ENCODE data around the gene TRMO.
"Not testable (repeated sequence)": the region's sequence is repeated elsewhere in the genome, so short reads cannot be mapped to it uniquely, and the experiment has no call there.

The TRMO gene, protein sequence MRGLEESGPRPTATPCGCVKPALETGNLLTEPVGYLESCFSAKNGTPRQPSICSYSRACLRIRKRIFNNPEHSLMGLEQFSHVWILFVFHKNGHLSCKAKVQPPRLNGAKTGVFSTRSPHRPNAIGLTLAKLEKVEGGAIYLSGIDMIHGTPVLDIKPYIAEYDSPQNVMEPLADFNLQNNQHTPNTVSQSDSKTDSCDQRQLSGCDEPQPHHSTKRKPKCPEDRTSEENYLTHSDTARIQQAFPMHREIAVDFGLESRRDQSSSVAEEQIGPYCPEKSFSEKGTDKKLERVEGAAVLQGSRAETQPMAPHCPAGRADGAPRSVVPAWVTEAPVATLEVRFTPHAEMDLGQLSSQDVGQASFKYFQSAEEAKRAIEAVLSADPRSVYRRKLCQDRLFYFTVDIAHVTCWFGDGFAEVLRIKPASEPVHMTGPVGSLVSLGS

DNA sequence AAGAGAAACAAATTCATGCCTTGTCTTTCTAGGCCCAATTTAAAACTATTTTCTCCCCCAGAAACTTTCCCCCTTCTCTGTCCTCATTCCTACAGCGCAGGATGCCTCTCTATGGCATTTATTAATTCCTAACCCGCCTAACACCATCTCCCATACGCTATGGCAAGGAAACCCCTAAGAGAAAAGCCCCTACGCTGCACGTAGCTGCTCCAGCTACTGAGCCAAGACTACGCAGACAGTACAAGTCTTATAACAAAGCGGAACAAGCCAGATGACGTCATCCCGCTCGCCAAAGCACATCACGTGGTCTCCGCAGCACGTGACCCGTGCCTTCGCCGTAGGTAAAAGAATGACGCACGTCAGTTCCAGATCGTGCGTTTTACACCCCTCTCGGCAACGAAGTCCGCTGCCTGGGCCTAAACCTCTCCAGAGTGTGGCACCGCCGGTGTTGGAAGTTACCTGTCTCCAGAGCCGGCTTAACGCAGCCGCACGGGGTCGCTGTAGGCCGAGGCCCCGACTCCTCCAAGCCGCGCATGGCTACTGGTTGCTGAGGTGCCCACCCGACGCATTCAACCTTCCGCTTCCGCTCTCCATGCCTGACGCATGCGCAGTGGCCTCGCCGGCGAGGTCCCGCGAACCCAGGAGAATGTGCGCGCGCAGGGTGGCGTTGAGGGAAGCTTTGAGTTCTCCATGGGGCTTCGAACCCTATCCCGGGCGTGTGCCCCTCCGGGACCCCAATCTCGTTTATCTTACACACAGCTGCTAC, at the start of gene TRMO:
Gene TRMO (minus strand): TSS at position 542 of the 766 bp plus-strand sequence. CDS start 7 bp downstream, at position 535.
- DNase-seq: peak; percentile 99
- Mint-ChIP-seq H3K4me3 (peak within 1 kb of the TSS; percentile 90), H3K27me3 (peaks cover 7% of the 10 kb centered on the region)

DNA sequence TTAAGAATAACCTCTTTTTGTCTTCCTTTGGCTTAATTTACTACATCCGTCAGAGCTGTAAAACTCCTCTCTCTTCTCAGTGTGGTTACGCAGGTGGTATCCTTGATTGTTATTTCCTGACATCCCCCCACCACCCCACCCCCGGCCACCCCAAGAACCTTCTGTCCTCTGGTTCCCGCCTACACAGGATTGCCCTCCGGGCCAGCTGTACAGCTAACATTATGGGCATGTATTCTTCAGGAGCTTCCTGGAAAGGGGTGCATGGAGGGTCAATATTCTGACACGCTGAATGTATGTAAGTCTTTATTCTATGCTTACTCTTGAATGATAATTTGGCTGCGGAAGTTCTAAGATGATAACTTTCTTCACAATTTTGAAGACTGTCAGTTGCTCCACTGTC, 47.9 kb upstream of the TRMO start:
- H3K27me3 Mint-ChIP-seq: peaks cover 3% of the 10 kb centered on the region
- DNase-seq: no peak
- H3K27ac Mint-ChIP-seq: no peak overlapping the region
- H3K36me3 Mint-ChIP-seq (ENCODE audit: low read depth): no peaks in the 10 kb centered on the region
- no peaks in the 10 kb centered on the region for H3K9me3 Mint-ChIP-seq
- H3K4me3 Mint-ChIP-seq: no peak overlapping the region
- ATAC-seq: no peak
- peaks cover 8% of the 10 kb centered on the region for H3K4me1 Mint-ChIP-seq

More for the DNA sequence above, at the start of gene TRMO:
- Mint-ChIP-seq H3K36me3 (ENCODE audit: low read depth) (peaks cover 10% of the 10 kb centered on the region), H3K4me1 (peaks cover 54% of the 10 kb centered on the region), H3K27ac (peak within 1 kb of the TSS; percentile 99), H3K9me3 (no peaks in the 10 kb centered on the region)
- ATAC-seq: peak; percentile 84

DNA sequence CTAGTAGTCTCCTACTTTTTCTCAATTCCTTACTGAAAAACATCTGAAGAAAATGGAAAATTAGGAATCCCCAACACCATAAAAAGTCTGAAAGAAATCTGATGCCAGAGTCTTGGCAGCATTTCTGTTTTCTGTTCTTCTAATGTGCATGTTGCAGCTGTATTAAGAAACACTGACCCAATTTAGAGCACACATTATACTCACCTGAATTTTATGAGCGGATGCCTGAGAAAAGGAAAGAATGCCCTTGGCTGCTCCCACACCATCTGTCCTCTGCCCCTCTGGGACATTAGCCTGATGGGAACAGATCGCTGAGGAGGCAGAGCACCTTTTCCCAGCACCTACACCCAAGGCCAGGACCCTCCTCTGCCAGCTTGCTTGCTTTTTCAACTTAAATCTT, 46.7 kb upstream of the TRMO start:
- no peaks in the 10 kb centered on the region for H3K9me3 Mint-ChIP-seq
- DNase-seq (no peak), ATAC-seq (no peak)
- H3K27ac Mint-ChIP-seq: no peak overlapping the region
- peaks cover 8% of the 10 kb centered on the region for H3K4me1 Mint-ChIP-seq
- H3K4me3 Mint-ChIP-seq: no peak overlapping the region
- H3K36me3 Mint-ChIP-seq (ENCODE audit: low read depth): no peaks in the 10 kb centered on the region
- H3K27me3 Mint-ChIP-seq: peaks cover 3% of the 10 kb centered on the region

DNA sequence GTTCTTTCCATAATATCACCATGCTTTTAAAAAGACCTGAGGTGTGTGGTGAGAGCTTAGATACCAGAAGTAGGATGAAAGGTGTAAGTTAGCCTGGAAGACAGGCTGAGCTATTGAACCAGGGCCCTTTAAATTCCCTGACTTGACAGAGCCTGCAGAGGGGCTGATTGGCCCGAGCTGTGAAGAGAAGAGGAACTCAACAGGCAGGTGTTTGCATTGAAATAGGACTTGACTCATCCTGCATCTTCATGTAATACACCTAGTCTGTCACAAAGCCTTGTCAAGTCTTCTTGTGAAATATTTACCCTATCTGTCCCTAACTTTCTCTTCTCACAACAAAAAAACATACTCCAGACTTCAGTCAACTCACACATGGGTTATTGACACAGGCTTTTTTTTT, 44.2 kb upstream of the TRMO start:
- DNase-seq (no peak), ATAC-seq (no peak)
- Mint-ChIP-seq H3K4me1 (peaks cover 8% of the 10 kb centered on the region), H3K4me3 (no peak overlapping the region), H3K36me3 (ENCODE audit: low read depth) (no peaks in the 10 kb centered on the region), H3K9me3 (no peaks in the 10 kb centered on the region), H3K27me3 (no peaks in the 10 kb centered on the region), H3K27ac (no peak overlapping the region)

DNA sequence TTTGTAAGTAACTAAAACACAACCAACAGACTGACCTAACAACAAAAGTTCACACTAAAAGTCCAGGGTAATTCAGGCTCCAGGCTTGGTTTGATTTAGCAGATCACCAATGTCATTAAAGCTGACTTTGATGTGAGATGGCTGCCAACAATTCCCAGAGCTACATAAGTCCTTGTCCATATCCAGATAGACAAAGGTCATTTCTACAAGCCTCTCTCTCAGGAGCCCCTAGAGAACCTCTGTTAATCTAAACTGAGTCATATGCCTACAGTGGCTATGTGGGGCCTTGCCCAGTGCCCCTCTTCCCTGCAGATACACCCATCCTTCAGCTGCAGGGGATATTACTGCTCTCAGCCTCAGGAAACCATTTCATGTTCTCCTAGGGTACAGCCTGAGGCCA, 42.6 kb upstream of the TRMO start:
- DNase-seq: no peak
- Mint-ChIP-seq H3K4me1 (peaks cover 1% of the 10 kb centered on the region), H3K36me3 (ENCODE audit: low read depth) (no peaks in the 10 kb centered on the region), H3K27ac (no peak overlapping the region), H3K27me3 (no peaks in the 10 kb centered on the region), H3K4me3 (no peak overlapping the region), H3K9me3 (no peaks in the 10 kb centered on the region)
- ATAC-seq: no peak

DNA sequence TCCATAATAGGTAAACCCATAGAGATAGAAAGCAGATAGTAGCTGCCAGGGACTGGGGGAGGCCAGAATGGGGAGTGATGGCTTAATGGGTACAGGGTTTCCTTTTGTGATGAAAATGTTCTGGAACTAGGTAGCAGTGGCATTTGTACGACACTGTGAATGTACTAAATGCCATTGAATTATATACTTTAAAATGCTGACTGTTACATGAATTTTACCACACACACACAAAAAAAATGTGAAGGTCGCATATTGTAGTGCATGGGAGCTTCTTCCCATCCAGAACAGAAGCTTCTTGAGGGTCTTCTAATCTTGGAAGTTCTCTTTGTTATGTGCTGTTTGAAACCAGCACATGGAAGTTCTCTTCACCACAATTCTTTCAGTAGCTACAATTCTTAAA, 40.9 kb upstream of the TRMO start:
- peaks cover 2% of the 10 kb centered on the region for H3K4me1 Mint-ChIP-seq
- no peak overlapping the region for H3K4me3 Mint-ChIP-seq
- no peaks in the 10 kb centered on the region for H3K9me3 Mint-ChIP-seq
- ATAC-seq (no peak), DNase-seq (no peak)
- H3K36me3 Mint-ChIP-seq (ENCODE audit: low read depth): no peaks in the 10 kb centered on the region
- no peak overlapping the region for H3K27ac Mint-ChIP-seq
- H3K27me3 Mint-ChIP-seq: no peaks in the 10 kb centered on the region

DNA sequence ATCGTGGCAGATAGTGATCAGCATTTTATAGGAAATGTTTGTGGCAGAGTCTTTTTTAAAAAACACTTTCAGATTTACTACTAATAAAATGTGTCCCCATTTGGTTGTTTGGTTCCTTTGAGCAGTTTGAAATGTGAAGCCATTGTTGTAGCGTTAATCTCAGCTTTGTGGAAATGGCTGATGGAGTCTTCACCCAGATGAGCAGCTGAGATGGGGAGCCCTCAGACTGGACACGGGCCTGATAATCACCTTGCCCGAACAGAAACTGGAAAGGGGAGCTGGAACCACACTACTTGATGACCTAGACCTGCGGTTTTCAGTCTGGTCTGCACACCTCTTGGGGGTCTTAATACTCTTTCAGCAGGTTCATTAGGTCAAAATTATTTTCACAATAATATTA, 40.3 kb upstream of the TRMO start:
- DNase-seq: no peak
- H3K9me3 Mint-ChIP-seq: no peaks in the 10 kb centered on the region
- no peak for ATAC-seq
- H3K27me3 Mint-ChIP-seq: no peaks in the 10 kb centered on the region
- H3K36me3 Mint-ChIP-seq (ENCODE audit: low read depth): no peaks in the 10 kb centered on the region
- peaks cover 2% of the 10 kb centered on the region for H3K4me1 Mint-ChIP-seq
- no peak overlapping the region for H3K27ac Mint-ChIP-seq
- no peak overlapping the region for H3K4me3 Mint-ChIP-seq

DNA sequence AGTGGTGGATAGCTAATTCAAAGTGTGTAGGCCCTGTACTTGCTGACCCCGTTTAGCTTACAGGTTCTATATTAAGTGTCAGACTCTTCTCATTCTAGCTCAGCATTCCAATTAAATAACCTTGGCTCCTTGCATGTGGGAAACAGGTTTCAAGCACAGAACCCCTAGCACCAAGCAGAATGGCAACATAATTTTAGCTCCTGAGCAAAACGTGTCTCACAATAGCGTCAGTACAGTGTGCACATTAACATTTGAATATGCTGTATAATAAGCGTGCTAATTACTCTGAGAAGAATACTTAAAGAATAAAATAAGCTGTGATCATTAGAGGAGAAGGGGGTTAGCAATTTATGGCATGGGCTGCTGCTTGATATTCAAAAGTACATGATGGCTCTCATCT, 39.8 kb upstream of the TRMO start:
- H3K4me1 Mint-ChIP-seq: peaks cover 2% of the 10 kb centered on the region
- H3K9me3 Mint-ChIP-seq: no peaks in the 10 kb centered on the region
- no peaks in the 10 kb centered on the region for H3K27me3 Mint-ChIP-seq
- ATAC-seq (no peak), DNase-seq (no peak)
- H3K27ac Mint-ChIP-seq: no peak overlapping the region
- H3K36me3 Mint-ChIP-seq (ENCODE audit: low read depth): no peaks in the 10 kb centered on the region
- H3K4me3 Mint-ChIP-seq: no peak overlapping the region

DNA sequence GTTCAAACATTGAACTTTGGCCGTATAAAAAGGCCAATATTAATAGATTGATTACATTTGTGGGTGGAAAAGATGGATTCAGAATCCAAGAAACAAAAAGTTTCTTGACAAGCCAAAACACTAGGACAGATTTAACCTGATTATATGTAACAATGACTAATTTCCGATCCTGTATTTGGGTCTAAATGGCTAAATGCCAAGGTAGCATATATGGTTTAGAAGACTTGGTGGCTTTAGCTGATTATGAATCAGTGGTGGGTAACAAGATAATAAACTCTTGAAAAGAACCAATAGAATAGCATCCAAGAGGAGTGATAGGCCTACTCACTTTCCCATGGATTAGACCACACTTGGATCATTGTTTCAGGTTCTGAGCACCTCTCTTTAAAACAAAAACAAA, 39.1 kb upstream of the TRMO start:
- Mint-ChIP-seq H3K9me3 (no peaks in the 10 kb centered on the region), H3K27me3 (no peaks in the 10 kb centered on the region), H3K4me1 (peaks cover 2% of the 10 kb centered on the region), H3K36me3 (ENCODE audit: low read depth) (no peaks in the 10 kb centered on the region), H3K4me3 (no peak overlapping the region), H3K27ac (no peak overlapping the region)
- no peak for ATAC-seq
- no peak for DNase-seq

DNA sequence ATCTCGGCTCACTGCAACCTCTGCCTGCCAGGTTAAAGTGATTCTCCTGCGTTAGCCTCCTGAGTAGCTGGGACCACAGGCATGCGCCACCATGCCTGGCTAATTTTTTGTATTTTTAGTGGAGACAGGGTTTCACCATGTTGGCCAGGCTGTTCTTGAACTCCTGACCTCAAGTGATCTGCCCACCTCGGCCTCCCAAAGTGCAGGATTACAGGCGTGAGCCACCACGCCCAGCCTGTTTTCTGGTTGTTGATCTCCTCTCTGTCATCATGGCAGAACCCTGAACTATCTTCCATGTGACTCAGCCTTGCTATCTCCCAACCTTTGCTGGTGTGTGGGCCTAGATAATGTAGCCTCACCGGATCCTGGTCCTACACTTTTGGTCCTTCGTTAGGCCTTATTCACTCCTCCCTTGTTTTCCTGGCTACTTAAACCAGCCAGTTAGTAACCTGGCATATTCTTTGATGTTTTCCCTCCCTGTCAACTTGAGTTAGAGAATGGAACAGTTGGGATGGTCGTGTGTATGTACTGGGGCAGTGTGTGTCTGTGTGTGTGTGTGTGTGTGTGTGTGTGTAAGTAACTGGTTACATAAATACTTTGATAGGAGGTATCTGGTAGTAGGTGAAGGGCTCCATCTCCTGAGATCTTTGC, 38.5 kb upstream of the TRMO start:
- DNase-seq; H3K4me1 Mint-ChIP-seq; H3K9me3 Mint-ChIP-seq; ATAC-seq; H3K4me3 Mint-ChIP-seq; H3K36me3 Mint-ChIP-seq (ENCODE audit: low read depth); H3K27me3 Mint-ChIP-seq; H3K27ac Mint-ChIP-seq: not testable (repeated sequence)

DNA sequence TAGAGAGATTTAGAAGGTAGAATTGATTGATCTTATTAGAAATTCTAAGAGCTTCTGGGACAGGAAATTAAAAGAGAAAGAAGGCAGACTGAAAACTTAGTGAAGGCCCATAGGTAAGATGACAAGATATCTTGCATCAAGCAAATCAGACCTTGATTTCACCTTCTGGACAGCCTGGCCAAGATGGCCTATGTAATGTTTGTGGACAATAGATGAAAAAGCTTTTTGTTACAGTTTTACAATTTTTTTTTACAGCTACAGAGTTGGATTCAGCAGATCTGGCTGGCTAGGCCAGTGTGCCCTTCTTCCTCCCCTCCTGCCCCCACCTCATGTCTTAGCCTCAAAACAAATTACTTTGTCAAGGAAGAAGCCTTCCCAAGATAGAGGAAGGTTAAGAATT, 37.3 kb upstream of the TRMO start:
- Mint-ChIP-seq H3K4me3 (no peak overlapping the region), H3K9me3 (no peaks in the 10 kb centered on the region), H3K27ac (no peak overlapping the region), H3K27me3 (no peaks in the 10 kb centered on the region), H3K4me1 (peaks cover 2% of the 10 kb centered on the region), H3K36me3 (ENCODE audit: low read depth) (no peaks in the 10 kb centered on the region)
- ATAC-seq (no peak), DNase-seq (no peak)

DNA sequence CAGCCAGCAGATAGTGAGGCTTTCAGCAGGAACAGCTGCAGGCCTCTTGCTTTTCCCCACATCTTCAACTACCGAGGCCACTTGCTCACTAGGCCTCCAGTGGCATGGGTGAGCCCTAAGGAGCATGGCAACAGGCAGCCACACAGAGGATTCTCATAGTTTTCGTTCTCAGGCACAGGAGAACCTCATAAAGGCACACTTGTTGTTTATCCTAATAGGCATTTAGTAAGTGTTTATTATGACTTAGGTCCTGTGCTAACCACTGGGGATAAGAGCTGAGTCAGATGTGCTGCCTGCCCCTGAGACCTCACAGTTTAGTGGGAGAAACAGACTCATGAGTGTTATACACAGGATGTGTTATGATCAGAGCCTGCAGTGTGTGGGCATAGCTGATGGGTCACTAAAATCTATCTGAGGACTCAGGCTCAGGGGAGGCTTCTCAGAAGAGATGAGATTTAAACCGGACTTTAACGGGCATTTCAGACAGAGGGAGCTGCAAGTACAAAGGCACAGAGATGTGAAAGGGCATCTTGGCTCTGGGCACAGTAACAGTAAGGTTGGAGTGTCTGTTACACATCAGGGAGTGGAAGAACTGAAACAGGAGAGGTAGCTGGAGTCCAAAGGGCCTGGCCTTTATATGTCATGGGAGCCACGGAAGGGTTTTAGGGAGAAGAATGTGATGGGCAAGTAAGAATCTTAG, 36.7 kb upstream of the TRMO start:
- H3K36me3 Mint-ChIP-seq (ENCODE audit: low read depth): no peaks in the 10 kb centered on the region
- DNase-seq: no peak
- H3K9me3 Mint-ChIP-seq: no peaks in the 10 kb centered on the region
- H3K27ac Mint-ChIP-seq: no peak overlapping the region
- H3K4me3 Mint-ChIP-seq: no peak overlapping the region
- no peaks in the 10 kb centered on the region for H3K27me3 Mint-ChIP-seq
- H3K4me1 Mint-ChIP-seq: peaks cover 2% of the 10 kb centered on the region
- ATAC-seq: peak; percentile 77

DNA sequence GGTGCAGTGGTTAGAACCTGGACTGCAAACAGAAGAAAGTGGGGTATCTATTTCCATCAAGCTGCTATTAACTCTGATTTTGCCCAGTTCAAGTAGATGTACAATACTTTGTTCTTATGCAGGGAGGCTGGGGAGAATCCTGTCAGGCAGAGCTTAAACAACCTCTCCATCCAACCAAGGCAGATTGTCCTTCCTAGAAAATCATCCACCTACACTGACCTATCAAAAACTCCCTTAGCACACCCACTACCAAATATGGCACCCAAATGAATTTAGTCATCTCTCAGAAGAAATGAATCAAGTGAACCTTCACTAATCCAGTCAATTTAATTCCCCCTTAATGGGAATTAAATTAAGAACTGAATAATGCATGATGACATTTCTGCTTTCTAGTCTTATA, 34.0 kb upstream of the TRMO start:
- Mint-ChIP-seq H3K27me3 (no peaks in the 10 kb centered on the region), H3K4me3 (no peak overlapping the region), H3K36me3 (ENCODE audit: low read depth) (no peaks in the 10 kb centered on the region), H3K27ac (no peak overlapping the region), H3K4me1 (peaks cover 2% of the 10 kb centered on the region), H3K9me3 (no peaks in the 10 kb centered on the region)
- ATAC-seq (no peak), DNase-seq (no peak)

DNA sequence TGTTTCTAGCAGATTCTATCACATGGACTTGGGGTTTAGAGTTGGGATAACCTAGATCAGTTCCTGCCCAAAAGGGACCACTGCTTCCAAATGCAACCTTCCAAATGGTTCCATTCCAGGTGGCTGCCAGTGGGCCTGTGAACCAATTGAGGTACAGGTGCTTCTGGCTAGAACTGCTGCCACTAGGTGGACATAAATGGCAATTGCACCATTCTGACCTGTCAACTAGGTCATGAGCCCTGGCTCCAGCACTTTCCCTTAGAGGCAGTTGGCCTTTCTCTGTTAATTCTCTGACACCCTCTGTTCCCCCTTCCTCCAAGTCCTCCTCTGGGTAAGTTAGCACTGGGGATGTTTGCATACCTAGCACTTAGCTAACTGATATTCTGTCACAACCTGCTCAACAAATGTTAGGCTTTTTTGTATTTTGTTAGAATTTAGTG, 32.3 kb upstream of the TRMO start:
- no peak overlapping the region for H3K27ac Mint-ChIP-seq
- H3K27me3 Mint-ChIP-seq: no peaks in the 10 kb centered on the region
- H3K4me3 Mint-ChIP-seq: no peak overlapping the region
- H3K9me3 Mint-ChIP-seq: no peaks in the 10 kb centered on the region
- ATAC-seq (peak; percentile 85), DNase-seq (peak; percentile 43)
- peaks cover 2% of the 10 kb centered on the region for H3K4me1 Mint-ChIP-seq
- H3K36me3 Mint-ChIP-seq (ENCODE audit: low read depth): no peaks in the 10 kb centered on the region

Measured in activated naive CD8-positive, alpha-beta T cell treated with anti-CD3 and anti-CD28 coated beads, Interleukin-2, amount 50 U/mL, for 24 hours (primary cell).